Rectal smooth muscle tissue (tissue), 1 donor: ENCODE results near the gene BCKDK.
A peak's percentile ranks its signal among the peaks of the same experiment; 100 is the strongest.
"Not testable (repeated sequence)": the region's sequence is repeated elsewhere in the genome, so short reads cannot be mapped to it uniquely, and the experiment has no call there.

ENCODE experiments used
- H3K27ac ChIP-seq: one replicate; pipeline ENCODE4 v1.7.0; 2013; ENCODE audit warnings: low read depth, low read length, inconsistent platforms
- H3K27me3 ChIP-seq: one replicate; pipeline ENCODE4 v1.7.0; 2013; ENCODE audit warnings: low read length; ENCODE audit not compliant: control insufficient read depth, insufficient read depth
- H3K36me3 ChIP-seq: one replicate; pipeline ENCODE4 v1.7.0; 2013; ENCODE audit warnings: low read length; ENCODE audit not compliant: control insufficient read depth, insufficient read depth
- H3K4me1 ChIP-seq: one replicate; pipeline ENCODE4 v1.7.0; 2013; ENCODE audit warnings: low read length; ENCODE audit not compliant: control insufficient read depth, insufficient read depth
- H3K4me3 ChIP-seq: one replicate; pipeline ENCODE4 v1.7.0; 2013; ENCODE audit warnings: low read length
- H3K9ac ChIP-seq: one replicate; pipeline ENCODE4 v1.7.0; 2013; ENCODE audit warnings: low read length

BCKDK gene

DNA sequence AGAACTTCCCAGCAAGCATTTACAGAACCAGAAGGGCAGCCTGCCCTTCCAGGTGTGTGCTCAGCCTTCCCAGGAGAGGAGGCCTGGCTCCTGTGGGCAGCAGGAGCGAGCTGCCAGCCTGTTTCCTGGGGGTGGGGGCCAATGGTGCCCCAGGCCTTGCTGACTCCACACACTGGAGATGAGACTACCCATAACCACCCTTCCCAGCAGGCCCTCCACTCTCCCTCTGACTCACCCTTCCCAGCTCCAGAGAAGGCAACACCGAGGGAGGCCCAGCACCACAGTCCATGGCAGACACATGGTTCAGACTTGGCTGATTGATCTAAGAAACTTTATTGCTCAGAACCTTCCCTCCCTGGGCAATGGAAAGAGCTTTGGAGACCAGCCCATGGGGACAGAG lies 17.6 kb upstream of the BCKDK start:
- peaks cover 9% of the 10 kb centered on the region for H3K36me3 ChIP-seq
- no peak overlapping the region for H3K4me3 ChIP-seq
- H3K27me3 ChIP-seq = no peaks in the 10 kb centered on the region
- no peak overlapping the region for H3K9ac ChIP-seq
- H3K27ac ChIP-seq = no peak overlapping the region
- no peaks in the 10 kb centered on the region for H3K4me1 ChIP-seq

- Histone ChIP-seq H3K36me3 (peaks cover 6% of the 10 kb centered on the region), H3K27me3 (no peaks in the 10 kb centered on the region), H3K4me1 (no peaks in the 10 kb centered on the region), H3K27ac (no peak overlapping the region), H3K4me3 (no peak overlapping the region), H3K9ac (no peak overlapping the region)
Observed at GRCh38 chr16:31092330-31092729, 15.9 kb upstream of the BCKDK start.

- H3K9ac ChIP-seq = no peak overlapping the region
- no peak overlapping the region for H3K27ac ChIP-seq
- H3K4me3 ChIP-seq = no peak overlapping the region
- no peaks in the 10 kb centered on the region for H3K4me1 ChIP-seq
- peaks cover 6% of the 10 kb centered on the region for H3K36me3 ChIP-seq
- no peaks in the 10 kb centered on the region for H3K27me3 ChIP-seq
Observed at GRCh38 chr16:31093132-31093703, 15.0 kb upstream of the BCKDK start.

GRCh38 chr16:31094088-31094423 lies 14.1 kb upstream of the BCKDK start:
- Histone ChIP-seq H3K27me3 (no peaks in the 10 kb centered on the region), H3K4me3 (peak overlapping the region; percentile 94), H3K4me1 (no peaks in the 10 kb centered on the region), H3K27ac (peak overlapping the region; percentile 82), H3K9ac (peak overlapping the region; percentile 83), H3K36me3 (peaks cover 6% of the 10 kb centered on the region)

GRCh38 chr16:31094424-31095120 lies 13.6 kb upstream of the BCKDK start, which contains the start of gene VKORC1:
VKORC1 (minus strand) TSS chr16:31094797; CDS start chr16:31094729, 68 bp downstream.
- Histone ChIP-seq H3K36me3 (peaks cover 6% of the 10 kb centered on the region), H3K4me1 (no peaks in the 10 kb centered on the region), H3K27me3 (no peaks in the 10 kb centered on the region), H3K9ac (peak within 1 kb of the TSS; percentile 83), H3K27ac (peak within 1 kb of the TSS; percentile 82), H3K4me3 (peak within 1 kb of the TSS; percentile 94)

GRCh38 chr16:31099860-31100638 lies 8.1 kb upstream of the BCKDK start:
- Histone ChIP-seq H3K27me3 (no peaks in the 10 kb centered on the region), H3K36me3 (no peaks in the 10 kb centered on the region), H3K4me3 (no peak overlapping the region), H3K9ac (no peak overlapping the region), H3K27ac (no peak overlapping the region), H3K4me1 (no peaks in the 10 kb centered on the region)

GRCh38 chr16:31100876-31101641 lies 7.1 kb upstream of the BCKDK start:
- H3K4me3 ChIP-seq, H3K9ac ChIP-seq, H3K36me3 ChIP-seq, H3K27ac ChIP-seq, H3K27me3 ChIP-seq, H3K4me1 ChIP-seq: not testable (repeated sequence)

DNA sequence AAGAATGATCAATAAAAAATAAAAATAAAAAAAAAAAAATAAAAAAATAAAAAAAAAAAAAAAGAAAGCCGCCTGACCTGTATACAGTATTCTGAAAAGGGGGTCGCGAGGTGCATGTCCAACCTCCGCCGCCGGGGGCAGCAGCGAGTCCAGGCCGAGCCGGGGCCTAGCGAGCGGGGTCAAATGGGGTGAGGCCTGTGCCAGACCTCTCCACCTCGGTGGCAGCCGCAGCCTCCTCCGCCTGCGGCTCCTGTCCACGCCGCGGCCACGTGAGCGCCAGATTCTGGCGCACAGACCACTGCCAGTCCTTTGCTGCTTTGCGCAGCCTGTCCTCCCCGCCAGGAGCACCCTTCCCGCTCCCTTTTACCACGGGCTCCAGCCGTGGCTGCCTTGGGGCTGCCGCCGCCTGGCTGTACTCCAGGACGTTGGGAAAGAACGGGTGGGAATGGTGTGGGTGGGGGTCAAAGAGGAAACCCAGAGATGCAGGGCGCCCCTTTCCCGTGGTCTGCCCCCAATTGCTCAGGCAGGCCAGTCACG lies 2.4 kb upstream of the BCKDK start:
- peak overlapping the region; percentile 55 for H3K27ac ChIP-seq
- H3K9ac ChIP-seq = no peak overlapping the region
- peaks cover 3% of the 10 kb centered on the region for H3K4me1 ChIP-seq
- H3K36me3 ChIP-seq = peaks cover 15% of the 10 kb centered on the region
- peak overlapping the region; percentile 44 for H3K4me3 ChIP-seq
- no peaks in the 10 kb centered on the region for H3K27me3 ChIP-seq

- Histone ChIP-seq H3K36me3 (peaks cover 17% of the 10 kb centered on the region), H3K4me3 (no peak overlapping the region), H3K27me3 (no peaks in the 10 kb centered on the region), H3K27ac (no peak overlapping the region), H3K9ac (no peak overlapping the region), H3K4me1 (peaks cover 3% of the 10 kb centered on the region)
Observed at GRCh38 chr16:31106509-31107464, 1.4 kb upstream of the BCKDK start.

DNA sequence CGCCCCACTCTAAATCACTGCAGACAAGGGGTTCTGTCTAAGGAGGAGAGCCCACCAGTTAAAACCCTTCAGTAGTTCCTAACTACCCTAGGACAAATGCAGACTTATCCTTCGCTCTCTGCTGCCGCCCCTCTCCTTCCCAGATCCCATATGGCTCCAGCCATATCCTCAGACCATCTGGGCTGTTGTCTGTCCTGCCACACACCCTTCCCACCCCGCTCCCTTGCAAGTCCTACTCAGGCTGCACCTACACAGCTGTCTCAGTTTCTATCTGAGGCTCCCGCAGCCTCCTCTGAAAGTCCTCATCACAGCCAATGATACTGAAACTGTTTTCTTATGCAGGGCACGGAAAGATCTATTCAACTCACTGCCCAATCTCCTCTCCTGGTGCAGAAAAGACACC lies 720 bp upstream of the BCKDK start:
- Histone ChIP-seq H3K4me1 (peaks cover 3% of the 10 kb centered on the region), H3K4me3 (no peak overlapping the region), H3K27me3 (no peaks in the 10 kb centered on the region), H3K9ac (no peak overlapping the region), H3K27ac (peak overlapping the region; percentile 75), H3K36me3 (peaks cover 24% of the 10 kb centered on the region)

DNA sequence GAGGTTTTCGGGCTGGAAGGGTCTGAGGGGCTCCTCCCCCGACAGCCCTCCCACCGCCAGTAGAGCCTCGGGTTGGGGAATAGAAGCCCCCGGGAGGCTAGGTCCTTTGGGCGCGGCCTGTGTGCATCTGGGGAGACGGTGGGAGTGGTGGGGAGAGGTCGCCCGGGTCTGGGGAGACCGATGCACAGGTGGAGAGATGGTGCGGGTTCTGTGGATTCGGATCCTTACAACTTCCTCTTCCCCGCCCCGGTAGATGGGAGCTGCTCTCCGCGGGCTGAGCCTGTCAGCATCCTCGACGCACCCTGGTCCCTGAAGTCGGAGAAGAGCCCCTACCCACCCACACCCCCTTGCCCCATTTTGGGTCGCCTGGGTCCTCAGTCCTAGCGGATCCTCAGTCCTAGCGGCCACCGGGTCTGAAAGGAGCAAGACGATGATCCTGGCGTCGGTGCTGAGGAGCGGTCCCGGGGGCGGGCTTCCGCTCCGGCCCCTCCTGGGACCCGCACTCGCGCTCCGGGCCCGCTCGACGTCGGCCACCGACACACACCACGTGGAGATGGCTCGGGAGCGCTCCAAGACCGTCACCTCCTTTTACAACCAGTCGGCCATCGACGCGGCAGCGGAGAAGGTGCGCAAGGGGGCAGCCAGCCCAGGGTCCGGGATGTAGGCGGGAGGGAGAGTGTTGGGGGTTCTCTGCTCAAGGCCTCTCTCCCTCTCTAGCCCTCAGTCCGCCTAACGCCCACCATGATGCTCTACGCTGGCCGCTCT lies 790 bp downstream of the BCKDK start:
- Histone ChIP-seq H3K36me3 (peaks cover 27% of the 10 kb centered on the region), H3K27ac (no peak overlapping the region), H3K9ac (peak overlapping the region; percentile 77), H3K4me1 (peaks cover 3% of the 10 kb centered on the region), H3K4me3 (peak overlapping the region; percentile 82), H3K27me3 (no peaks in the 10 kb centered on the region)
